ENCODE data around the gene CIZ1.

Gene CIZ1

GRCh38 chr9:128152133-128153059 is 39.0 kb downstream of the CIZ1 start:
- H3K4me3 ChIP-seq (ENCODE audit: low read depth, low read length) = no peak overlapping the region
- TF ChIP-seq CTCF (IDR thresholded peaks at IDR 0.05; ENCODE audit: low read depth, low read length, missing control alignments) = no peak
- no peak for DNase-seq (ENCODE audit: low read depth)
- in situ Hi-C loops (cut with HindIII; ENCODE audit: low sequenced_read_pairs) = no loop called here

GRCh38 chr9:128151309-128152132 is 39.9 kb downstream of the CIZ1 start:
- DNase-seq (ENCODE audit: low read depth) = no peak
- no peak overlapping the region for H3K4me3 ChIP-seq (ENCODE audit: low read depth, low read length)
- TF ChIP-seq CTCF (IDR thresholded peaks at IDR 0.05; ENCODE audit: low read depth, low read length, missing control alignments) = no peak
- in situ Hi-C loops (cut with HindIII; ENCODE audit: low sequenced_read_pairs) = no loop called here

- in situ Hi-C loops (cut with HindIII; ENCODE audit: low sequenced_read_pairs) = no loop called here
- no peak overlapping the region for H3K4me3 ChIP-seq (ENCODE audit: low read depth, low read length)
- TF ChIP-seq CTCF (IDR thresholded peaks at IDR 0.05; ENCODE audit: low read depth, low read length, missing control alignments) = peak; percentile 28
- no peak for DNase-seq (ENCODE audit: low read depth)
Measured at GRCh38 chr9:128150594-128151308, 40.6 kb downstream of the CIZ1 start.

- no peak overlapping the region for H3K4me3 ChIP-seq (ENCODE audit: low read depth, low read length)
- TF ChIP-seq CTCF (IDR thresholded peaks at IDR 0.05; ENCODE audit: low read depth, low read length, missing control alignments) = no peak
- in situ Hi-C loops (cut with HindIII; ENCODE audit: low sequenced_read_pairs) = no loop called here
- no peak for DNase-seq (ENCODE audit: low read depth)
Measured at GRCh38 chr9:128149951-128150593, 41.3 kb downstream of the CIZ1 start.

- no peak for TF ChIP-seq CTCF (IDR thresholded peaks at IDR 0.05; ENCODE audit: low read depth, low read length, missing control alignments)
- in situ Hi-C loops (cut with HindIII; ENCODE audit: low sequenced_read_pairs) = no loop called here
- H3K4me3 ChIP-seq (ENCODE audit: low read depth, low read length) = no peak within 1 kb of the TSS
- no peak for DNase-seq (ENCODE audit: low read depth)
Measured at GRCh38 chr9:128149001-128149701, 42.2 kb downstream of the CIZ1 start, which contains the start of gene LCN2. LCN2 (plus strand) TSS chr9:128149453; CDS start chr9:128149526, 73 bp downstream.
